D721Med (cell line): ENCODE measurements around the gene ATG4A.

Experiments used
- DNase-seq: peaks from one replicate; pipeline ENCODE4 v3.0.0; 2011; ENCODE audit warnings: low spot score; ENCODE audit not compliant: insufficient read length
- FAIRE-seq: peaks from 2 replicates; lab custom pipeline; 2011; peaks lifted over from hg19 to GRCh38; lab: Jason Lieb, UNC
- TF ChIP-seq, protein P1 (sequence below): IDR thresholded peaks from 2 replicates; pipeline ENCODE4 v1.5.1; 2012; ENCODE audit warnings: mild to moderate bottlenecking, control low read depth; ENCODE audit not compliant: insufficient read depth; ENCODE audit errors: missing control alignments

The ATG4A gene

GRCh38 chrX:108131471-108131870 lies 39.9 kb downstream of the ATG4A start:
- DNase-seq (no peak), FAIRE-seq (no peak)
- TF ChIP-seq, protein P1, sequence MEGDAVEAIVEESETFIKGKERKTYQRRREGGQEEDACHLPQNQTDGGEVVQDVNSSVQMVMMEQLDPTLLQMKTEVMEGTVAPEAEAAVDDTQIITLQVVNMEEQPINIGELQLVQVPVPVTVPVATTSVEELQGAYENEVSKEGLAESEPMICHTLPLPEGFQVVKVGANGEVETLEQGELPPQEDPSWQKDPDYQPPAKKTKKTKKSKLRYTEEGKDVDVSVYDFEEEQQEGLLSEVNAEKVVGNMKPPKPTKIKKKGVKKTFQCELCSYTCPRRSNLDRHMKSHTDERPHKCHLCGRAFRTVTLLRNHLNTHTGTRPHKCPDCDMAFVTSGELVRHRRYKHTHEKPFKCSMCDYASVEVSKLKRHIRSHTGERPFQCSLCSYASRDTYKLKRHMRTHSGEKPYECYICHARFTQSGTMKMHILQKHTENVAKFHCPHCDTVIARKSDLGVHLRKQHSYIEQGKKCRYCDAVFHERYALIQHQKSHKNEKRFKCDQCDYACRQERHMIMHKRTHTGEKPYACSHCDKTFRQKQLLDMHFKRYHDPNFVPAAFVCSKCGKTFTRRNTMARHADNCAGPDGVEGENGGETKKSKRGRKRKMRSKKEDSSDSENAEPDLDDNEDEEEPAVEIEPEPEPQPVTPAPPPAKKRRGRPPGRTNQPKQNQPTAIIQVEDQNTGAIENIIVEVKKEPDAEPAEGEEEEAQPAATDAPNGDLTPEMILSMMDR: no peak

- TF ChIP-seq, protein P1: no peak
- DNase-seq: no peak
- no peak for FAIRE-seq
Observed at GRCh38 chrX:108132034-108132433, 40.5 kb downstream of the ATG4A start.

DNA sequence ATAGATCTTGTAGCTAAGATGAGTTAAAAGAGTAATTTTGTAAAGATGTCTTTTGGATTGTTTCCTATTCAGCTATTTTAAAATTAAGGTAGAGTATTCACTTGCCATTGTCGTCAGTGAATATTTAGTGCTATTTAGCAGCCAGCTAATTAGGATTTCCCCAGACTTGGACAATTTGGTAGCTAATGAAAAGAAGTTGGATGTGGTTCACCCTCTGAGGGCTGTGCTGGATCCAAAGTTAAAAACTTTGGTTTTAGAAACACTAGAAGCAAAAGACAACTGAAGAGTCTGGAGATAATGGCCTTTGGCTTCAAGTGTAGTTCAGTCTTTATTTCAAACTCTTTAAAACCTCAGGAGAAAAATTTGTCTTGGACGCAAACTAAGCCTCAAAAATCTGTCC lies 41.3 kb downstream of the ATG4A start:
- FAIRE-seq: no peak
- no peak for DNase-seq
- TF ChIP-seq, protein P1: no peak

GRCh38 chrX:108134724-108135123 lies 43.1 kb downstream of the ATG4A start:
- DNase-seq: no peak
- TF ChIP-seq, protein P1: no peak
- FAIRE-seq: no peak

DNA sequence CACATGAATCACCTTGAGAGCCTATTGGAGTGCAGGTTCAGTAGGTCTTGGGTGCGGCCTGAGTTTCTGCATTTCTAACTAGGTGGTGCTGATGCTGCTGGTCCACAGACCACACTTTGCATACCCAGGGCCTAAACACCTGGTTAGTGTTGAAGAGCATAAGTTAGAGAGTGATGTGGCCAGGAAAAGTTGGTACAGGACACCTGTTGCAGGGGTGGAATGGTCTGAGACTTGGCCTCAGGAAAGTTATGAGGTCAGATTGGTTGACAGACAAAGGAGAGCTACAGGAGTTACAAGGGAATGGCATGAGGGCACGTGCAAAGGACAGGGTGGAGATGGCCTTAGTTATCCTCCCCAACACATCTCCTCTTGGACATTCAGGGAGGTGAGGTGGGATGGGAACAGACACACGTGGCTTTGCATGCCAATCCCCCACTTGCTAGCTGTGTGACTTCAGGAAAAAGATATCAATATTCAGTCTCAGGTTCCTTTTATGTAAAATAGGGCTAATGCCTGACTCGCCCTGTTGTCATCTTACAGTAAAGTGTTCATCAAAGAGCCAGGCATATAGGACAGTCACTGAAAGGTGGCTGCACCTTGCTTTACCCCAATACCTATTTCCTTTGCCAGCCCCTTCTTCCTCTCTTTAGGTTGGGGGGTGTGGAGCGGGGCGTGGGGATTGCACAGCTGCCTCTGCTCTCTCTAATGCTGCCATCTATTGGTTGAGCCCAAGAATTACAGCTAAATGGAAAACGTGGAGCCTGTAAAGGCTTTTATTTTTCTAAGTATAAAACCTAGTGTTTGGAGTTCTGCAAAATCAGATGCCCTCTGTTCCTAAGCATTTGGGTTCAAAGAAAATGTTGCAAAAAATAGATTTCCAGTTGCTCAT lies 47.5 kb downstream of the ATG4A start:
- DNase-seq (no peak), FAIRE-seq (no peak)

GRCh38 chrX:108148524-108148923 lies 56.9 kb downstream of the ATG4A start:
- TF ChIP-seq, protein P1: no peak
- DNase-seq (no peak), FAIRE-seq (no peak)

More for the DNA sequence above, 47.5 kb downstream of the ATG4A start:
- TF ChIP-seq, protein P1: peak; percentile 6

- no peak for DNase-seq
- FAIRE-seq: no peak
- TF ChIP-seq, protein P1: no peak
Observed at GRCh38 chrX:108156082-108156481, 64.5 kb downstream of the ATG4A start.
